Kidney epithelial cell (primary cell): Measurements from ENCODE around the gene FBLN7. TPM values are rescaled to one million over a fixed set of nuclear protein-coding genes. Genes with fewer than 3 reads are reported as not detected.
"Not testable (repeated sequence)": the region's sequence is repeated elsewhere in the genome, so short reads cannot be mapped to it uniquely, and the experiment has no call there.

Experiments
- DNase-seq: peaks from one replicate; pipeline ENCODE4 v3.0.0-alpha.2; 2010; ENCODE audit warnings: low read depth
- H3K27me3 ChIP-seq: 2 replicates; pipeline ENCODE4 v1.6.0; 2011; ENCODE audit warnings: low read length; ENCODE audit not compliant: control insufficient read depth, insufficient read depth
- H3K36me3 ChIP-seq: 2 replicates; pipeline ENCODE4 v1.5.1; 2011; ENCODE audit warnings: low read length; ENCODE audit not compliant: control insufficient read depth, insufficient read depth
- H3K4me3 ChIP-seq: 2 replicates; pipeline ENCODE4 v1.5.1; 2011; ENCODE audit warnings: low read depth, mild to moderate bottlenecking, control low read depth, low read length
- CTCF ChIP-seq: IDR thresholded peaks from 2 replicates; pipeline ENCODE4 v1.5.1; 2011; ENCODE audit warnings: mild to moderate bottlenecking, moderate library complexity, low read length, control low read depth, inconsistent platforms; ENCODE audit not compliant: insufficient read depth, poor library complexity, severe bottlenecking
- total RNA-seq: library from RNA; depleted of rRNA; stranded (reverse); fragments of >200 nt; gene quantifications from 2 replicates; pipeline ENCODE4 v1.2.3, GENCODE V29; 2015

Gene FBLN7
- total RNA-seq, 1 donor from 2014 or later = 1.0 TPM

DNA sequence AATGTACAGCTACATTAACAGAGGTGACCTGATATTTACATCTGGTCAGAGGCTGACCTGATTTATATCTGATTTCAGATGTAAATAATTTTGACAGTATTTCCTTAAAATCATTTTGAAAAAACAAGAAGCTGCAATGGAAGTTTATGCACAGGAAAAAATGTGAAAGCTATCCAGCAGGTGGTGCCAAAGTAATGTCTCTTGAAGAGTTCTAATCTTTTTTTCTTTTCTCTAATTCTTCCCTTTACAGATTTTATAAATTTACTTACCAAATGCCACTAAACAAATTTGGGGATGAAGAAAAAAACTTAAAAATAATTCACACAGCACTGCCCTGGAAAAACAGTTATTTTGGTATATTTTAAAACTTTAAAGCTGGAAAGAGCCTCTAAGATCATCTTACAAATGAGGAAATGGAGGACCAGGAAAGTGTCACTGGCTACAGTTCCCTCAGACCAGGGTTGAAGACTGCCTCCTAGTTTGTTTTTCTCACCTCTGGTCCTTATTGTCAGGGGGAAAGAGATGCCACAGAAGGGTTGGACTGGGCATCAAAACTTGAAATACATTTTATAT is 16.4 kb upstream of the FBLN7 start:
- Histone ChIP-seq H3K4me3 (no peak overlapping the region), H3K36me3 (no peaks in the 10 kb centered on the region), H3K27me3 (no peaks in the 10 kb centered on the region)
- no peak for DNase-seq
- TF ChIP-seq CTCF = peak; percentile 59

DNA sequence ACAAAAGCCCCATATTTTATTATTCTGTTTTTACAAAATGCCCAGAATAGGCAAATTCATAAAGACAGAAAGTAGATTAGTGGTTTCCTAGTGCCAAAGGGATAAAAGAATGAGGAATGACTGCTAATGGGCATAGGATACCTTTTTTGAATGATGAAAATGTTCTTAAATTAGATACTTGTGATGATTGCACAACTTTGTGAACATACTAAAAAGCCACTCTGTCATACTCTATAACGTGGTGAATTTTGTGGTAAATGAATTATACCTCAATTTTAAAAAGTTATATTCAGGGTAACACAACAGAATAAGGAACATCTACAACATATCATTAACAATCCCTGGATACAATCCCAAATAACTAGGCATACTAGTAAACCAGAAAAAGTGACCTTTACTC is 9.1 kb upstream of the FBLN7 start:
- H3K27me3 ChIP-seq = no peaks in the 10 kb centered on the region
- TF ChIP-seq CTCF = no peak

DNA sequence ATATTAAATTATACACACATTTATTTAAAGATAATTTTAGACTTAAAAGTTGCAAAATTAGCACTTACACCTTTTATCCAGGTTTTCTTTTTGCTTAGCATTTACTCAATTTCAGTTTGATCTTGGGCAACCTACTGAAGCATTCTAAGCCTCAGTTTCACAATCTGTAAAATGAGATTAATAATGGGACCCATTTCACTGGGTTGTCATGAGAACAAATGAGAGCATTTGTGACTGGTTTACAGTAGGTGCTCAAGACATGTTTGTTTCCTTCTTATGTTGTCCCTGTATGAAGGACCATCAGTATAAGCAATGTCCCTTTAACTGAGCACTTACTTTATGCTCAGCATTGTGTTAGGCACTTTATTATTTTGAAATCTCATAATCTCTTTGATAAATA is 4.8 kb upstream of the FBLN7 start:
- no peaks in the 10 kb centered on the region for H3K36me3 ChIP-seq
- H3K4me3 ChIP-seq = no peak overlapping the region
- DNase-seq = no peak
- H3K27me3 ChIP-seq = peaks cover 11% of the 10 kb centered on the region
- no peak for TF ChIP-seq CTCF

More for the DNA sequence above, 9.1 kb upstream of the FBLN7 start:
- DNase-seq = no peak
- Histone ChIP-seq H3K4me3 (no peak overlapping the region), H3K36me3 (no peaks in the 10 kb centered on the region)

DNA sequence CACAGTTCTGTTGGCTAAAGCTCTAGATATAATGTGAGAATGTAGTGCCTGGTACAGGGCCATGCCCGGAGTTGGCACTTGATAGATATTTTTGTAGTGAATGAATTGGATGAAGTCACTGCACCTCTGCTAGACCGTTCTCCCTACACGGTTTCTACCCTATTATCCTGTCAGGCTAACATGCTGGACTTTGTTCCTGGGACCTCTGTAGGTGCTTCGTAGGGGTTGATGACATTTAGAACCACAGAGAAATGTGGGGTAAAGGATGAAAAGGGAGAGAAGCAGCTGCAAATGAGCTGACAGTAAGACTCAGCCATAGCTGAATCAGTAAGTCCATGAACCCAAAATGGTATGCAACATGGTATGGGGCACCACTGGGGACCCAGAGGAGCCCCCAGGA is 4.1 kb upstream of the FBLN7 start:
- TF ChIP-seq CTCF = no peak
- no peak for DNase-seq
- Histone ChIP-seq H3K4me3 (no peak overlapping the region), H3K27me3 (peaks cover 18% of the 10 kb centered on the region), H3K36me3 (no peaks in the 10 kb centered on the region)

DNA sequence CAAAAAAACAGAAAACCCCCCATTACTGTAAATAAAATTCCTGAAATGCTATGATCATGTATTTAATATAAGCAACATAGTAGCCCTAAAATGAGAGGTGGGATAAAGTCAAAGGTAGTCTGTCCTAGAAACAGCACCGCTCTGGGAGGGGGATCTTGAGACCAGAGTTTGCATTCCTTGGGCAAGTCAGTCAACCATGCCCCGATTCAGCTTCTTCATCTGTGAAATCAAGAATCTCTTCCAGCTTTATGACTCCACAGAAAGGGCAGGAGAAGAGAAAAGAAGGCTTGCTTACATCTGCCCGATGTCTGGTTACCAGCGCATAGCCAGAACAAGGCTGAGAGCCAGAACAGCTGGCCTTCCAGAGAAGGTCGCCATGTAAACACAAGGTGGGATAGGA is 2.1 kb upstream of the FBLN7 start:
- H3K36me3 ChIP-seq = no peaks in the 10 kb centered on the region
- peaks cover 29% of the 10 kb centered on the region for H3K27me3 ChIP-seq
- no peak for TF ChIP-seq CTCF
- DNase-seq = no peak
- no peak overlapping the region for H3K4me3 ChIP-seq

DNA sequence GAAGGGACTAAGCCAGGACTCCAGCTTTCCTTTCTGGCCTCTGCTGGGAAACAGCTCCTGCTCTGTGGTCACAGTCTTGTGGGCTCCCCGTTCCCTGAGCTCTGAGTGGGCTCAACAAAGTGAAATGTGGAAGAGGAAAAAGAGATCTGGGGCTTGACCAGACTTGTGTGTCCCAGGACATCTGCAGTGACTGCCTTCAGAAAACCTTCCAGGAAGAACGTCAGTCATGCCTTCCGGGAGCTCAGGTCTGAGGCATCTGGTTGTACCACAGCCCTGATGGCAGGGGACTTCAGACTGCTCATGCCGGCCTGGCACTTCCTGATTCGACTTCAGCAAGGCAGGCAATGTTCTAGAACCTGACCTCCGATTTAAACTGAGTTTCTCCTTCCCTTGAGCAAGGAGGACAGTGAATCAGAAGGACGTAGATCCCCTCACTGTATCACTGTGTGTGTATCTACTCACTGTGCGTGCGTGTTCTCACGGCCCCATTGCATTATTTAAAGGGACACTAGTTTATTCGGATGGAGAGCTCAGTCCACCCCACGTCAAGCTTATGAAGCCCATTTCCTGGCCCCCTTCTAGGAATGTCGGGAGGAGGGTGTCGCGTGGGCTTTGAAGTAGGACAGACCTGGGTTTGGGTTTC is 548 bp upstream of the FBLN7 start:
- Histone ChIP-seq H3K36me3 (no peaks in the 10 kb centered on the region), H3K4me3 (peak overlapping the region; percentile 42), H3K27me3 (peaks cover 30% of the 10 kb centered on the region)
- DNase-seq = no peak
- no peak for TF ChIP-seq CTCF

DNA sequence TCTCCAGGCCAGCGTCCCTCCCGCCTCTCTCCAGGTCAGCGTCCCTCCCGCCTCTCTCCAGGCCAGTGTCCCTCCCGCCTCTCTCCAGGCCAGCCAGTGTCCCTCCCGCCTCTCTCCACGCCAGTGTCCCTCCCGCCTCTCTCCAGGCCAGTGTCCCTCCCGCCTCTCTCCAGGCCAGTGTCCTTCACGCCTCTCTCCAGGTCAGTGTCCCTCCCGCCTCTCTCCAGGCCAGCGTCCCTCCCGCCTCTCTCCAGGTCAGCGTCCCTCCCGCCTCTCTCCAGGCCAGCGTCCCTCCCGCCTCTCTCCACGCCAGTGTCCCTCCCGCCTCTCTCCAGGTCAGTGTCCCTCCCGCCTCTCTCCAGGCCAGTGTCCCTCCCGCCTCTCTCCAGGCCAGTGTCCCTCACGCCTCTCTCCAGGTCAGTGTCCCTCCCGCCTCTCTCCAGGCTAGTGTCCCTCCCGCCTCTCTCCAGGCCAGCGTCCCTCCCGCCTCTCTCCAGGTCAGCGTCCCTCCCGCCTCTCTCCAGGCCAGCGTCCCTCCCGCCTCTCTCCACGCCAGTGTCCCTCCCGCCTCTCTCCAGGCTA is 939 bp downstream of the FBLN7 start:
- H3K27me3 ChIP-seq = peaks cover 30% of the 10 kb centered on the region
- H3K4me3 ChIP-seq, H3K36me3 ChIP-seq, DNase-seq: not testable (repeated sequence)

GRCh38 chr2:112139661-112140204 is 1.5 kb downstream of the FBLN7 start:
- H3K36me3 ChIP-seq, DNase-seq, H3K4me3 ChIP-seq: not testable (repeated sequence)
- H3K27me3 ChIP-seq = peaks cover 30% of the 10 kb centered on the region
